M059J (cell line): ENCODE data around the gene EIF3J. TPM values are rescaled to one million over a fixed set of nuclear protein-coding genes. Genes with fewer than 3 reads are reported as not detected.

ENCODE experiments used
- DNase-seq: peaks from one replicate; pipeline ENCODE4 v3.0.0-alpha.2; 2012; ENCODE audit warnings: low read depth
- total RNA-seq: library from RNA; depleted of rRNA; stranded (reverse); fragments of >200 nt; shearing (Covaris generic); gene quantifications from 2 replicates; pipeline ENCODE4 v1.2.3, GENCODE V29; 2014; rRNA removed

EIF3J gene
- total RNA-seq, 1 experiment from 2014 or later, result 49.2 TPM

GRCh38 chr15:44595246-44595645, 58.3 kb downstream of the EIF3J start:
- DNase-seq, result peak; percentile 35

- no peak for DNase-seq
Measured at GRCh38 chr15:44595656-44596510, 58.9 kb downstream of the EIF3J start.

- no peak for DNase-seq
Measured at GRCh38 chr15:44596511-44597010, 59.6 kb downstream of the EIF3J start.

GRCh38 chr15:44598066-44598465, 61.1 kb downstream of the EIF3J start:
- no peak for DNase-seq

- DNase-seq, result peak; percentile 28
Measured at GRCh38 chr15:44598892-44599291, 61.9 kb downstream of the EIF3J start.

GRCh38 chr15:44603126-44603525, 66.2 kb downstream of the EIF3J start:
- DNase-seq, result no peak

GRCh38 chr15:44606740-44607139, 69.8 kb downstream of the EIF3J start:
- no peak for DNase-seq

Other genes with a start within 250 kb of the EIF3J start
- 78.4 and 98.4 TPM in 2 replicates for gene GOLM2, start 248.4 kb upstream of the EIF3J start, total RNA-seq
- gene CTDSPL2, start 109.5 kb upstream of the EIF3J start, total RNA-seq, result 82.4 and 86.4 TPM in 2 replicates
- 22.4 and 43.2 TPM in 2 replicates for gene SPG11, start 126.5 kb downstream of the EIF3J start, total RNA-seq
- gene PATL2, start 174.2 kb downstream of the EIF3J start, total RNA-seq, result 2.0 and 2.6 TPM in 2 replicates
- gene B2M, start 174.4 kb downstream of the EIF3J start, total RNA-seq, result 13,654 and 19,449 TPM in 2 replicates
- gene TRIM69, start 199.4 kb downstream of the EIF3J start, total RNA-seq, result 34.8 and 37.2 TPM in 2 replicates